RWPE2 (cell line): Measurements from ENCODE around the gene SKP2.
A peak's percentile ranks its signal among the peaks of the same experiment; 100 is the strongest.
"Not testable (repeated sequence)": the region's sequence is repeated elsewhere in the genome, so short reads cannot be mapped to it uniquely, and the experiment has no call there.

Source experiments
- ATAC-seq: fragments of 200-7000 bp; cut with Tn5 transposase; 3 replicates; pipeline ENCODE4 v1.9.1; 2021; ENCODE audit warnings: low read depth
- DNase-seq: peaks from one replicate; pipeline ENCODE4 v3.0.0-alpha.2; 2020; ENCODE audit warnings: low spot score
- H3K27ac ChIP-seq: fragments of 450-650 bp; 2 replicates; pipeline ENCODE4 v1.5.1; 2017; ENCODE audit warnings: mild to moderate bottlenecking; ENCODE audit not compliant: poor library complexity, severe bottlenecking
- H3K27me3 ChIP-seq: fragments of 250-450 bp; sonication (Bioruptor Pico); 2 replicates; pipeline ENCODE4 v1.5.1; 2021; ENCODE audit warnings: mild to moderate bottlenecking, moderate library complexity; ENCODE audit not compliant: insufficient read depth, poor library complexity, severe bottlenecking
- H3K36me3 ChIP-seq: fragments of 250-450 bp; sonication (Bioruptor Pico); 2 replicates; pipeline ENCODE4 v1.5.1; 2020; ENCODE audit warnings: low read depth, mild to moderate bottlenecking, moderate library complexity
- H3K4me1 ChIP-seq: fragments of 250-450 bp; sonication (Bioruptor Pico); 2 replicates; pipeline ENCODE4 v1.5.1; 2021; ENCODE audit warnings: mild to moderate bottlenecking, moderate library complexity; ENCODE audit not compliant: insufficient read depth, poor library complexity, severe bottlenecking
- H3K4me3 ChIP-seq: fragments of 250-450 bp; sonication (Bioruptor Pico); 2 replicates; pipeline ENCODE4 v1.5.1; 2021; ENCODE audit warnings: mild to moderate bottlenecking, moderate library complexity; ENCODE audit not compliant: severe bottlenecking
- H3K9me3 ChIP-seq: fragments of 250-450 bp; sonication (Bioruptor Pico); 2 replicates; pipeline ENCODE4 v1.5.1; 2021; ENCODE audit warnings: mild to moderate bottlenecking, moderate library complexity; ENCODE audit not compliant: severe bottlenecking
- CTCF ChIP-seq: fragments of 450-650 bp; IDR thresholded peaks from one replicate; pipeline ENCODE4 v1.5.1; 2017; ENCODE audit warnings: mild to moderate bottlenecking, moderate library complexity; ENCODE audit not compliant: poor library complexity, severe bottlenecking

Gene SKP2

GRCh38 chr5:36193746-36194145, 41.8 kb downstream of the SKP2 start:
- peaks cover 66% of the 10 kb centered on the region for H3K36me3 ChIP-seq
- no peak for TF ChIP-seq CTCF

GRCh38 chr5:36198281-36198680, 46.4 kb downstream of the SKP2 start:
- Histone ChIP-seq H3K27ac (no peak overlapping the region), H3K36me3 (peaks cover 77% of the 10 kb centered on the region), H3K4me1 (peaks cover 14% of the 10 kb centered on the region), H3K9me3 (no peaks in the 10 kb centered on the region), H3K4me3 (no peak overlapping the region), H3K27me3 (no peaks in the 10 kb centered on the region)
- ATAC-seq (no peak), DNase-seq (no peak)
- no peak for TF ChIP-seq CTCF

More at GRCh38 chr5:36193746-36194145, 41.8 kb downstream of the SKP2 start:
- H3K9me3 ChIP-seq: no peaks in the 10 kb centered on the region
- no peak overlapping the region for H3K27ac ChIP-seq
- no peak overlapping the region for H3K4me3 ChIP-seq
- H3K27me3 ChIP-seq: no peaks in the 10 kb centered on the region
- DNase-seq (no peak), ATAC-seq (no peak)
- H3K4me1 ChIP-seq: no peaks in the 10 kb centered on the region

GRCh38 chr5:36198783-36199182, 46.9 kb downstream of the SKP2 start:
- Histone ChIP-seq H3K36me3 (peaks cover 75% of the 10 kb centered on the region), H3K4me1 (peaks cover 14% of the 10 kb centered on the region)
- not testable (repeated sequence) for H3K27ac ChIP-seq, H3K4me3 ChIP-seq, ATAC-seq, DNase-seq, H3K27me3 ChIP-seq, H3K9me3 ChIP-seq

- TF ChIP-seq CTCF: no peak
- Histone ChIP-seq H3K4me1 (peaks cover 14% of the 10 kb centered on the region), H3K4me3 (no peak overlapping the region), H3K27me3 (no peaks in the 10 kb centered on the region), H3K9me3 (no peaks in the 10 kb centered on the region), H3K27ac (no peak overlapping the region), H3K36me3 (peaks cover 70% of the 10 kb centered on the region)
- ATAC-seq: no peak
- no peak for DNase-seq
Observed at GRCh38 chr5:36199620-36200019, 47.7 kb downstream of the SKP2 start.

- peak; percentile 100 for ATAC-seq
- Histone ChIP-seq H3K27ac (no peak overlapping the region), H3K27me3 (no peaks in the 10 kb centered on the region), H3K9me3 (no peaks in the 10 kb centered on the region), H3K4me1 (peaks cover 14% of the 10 kb centered on the region), H3K36me3 (peaks cover 66% of the 10 kb centered on the region), H3K4me3 (no peak overlapping the region)
- no peak for TF ChIP-seq CTCF
- no peak for DNase-seq
Observed at GRCh38 chr5:36200513-36200912, 48.6 kb downstream of the SKP2 start.
